ENCODE measurements around the gene CHST1.

CHST1 gene

DNA sequence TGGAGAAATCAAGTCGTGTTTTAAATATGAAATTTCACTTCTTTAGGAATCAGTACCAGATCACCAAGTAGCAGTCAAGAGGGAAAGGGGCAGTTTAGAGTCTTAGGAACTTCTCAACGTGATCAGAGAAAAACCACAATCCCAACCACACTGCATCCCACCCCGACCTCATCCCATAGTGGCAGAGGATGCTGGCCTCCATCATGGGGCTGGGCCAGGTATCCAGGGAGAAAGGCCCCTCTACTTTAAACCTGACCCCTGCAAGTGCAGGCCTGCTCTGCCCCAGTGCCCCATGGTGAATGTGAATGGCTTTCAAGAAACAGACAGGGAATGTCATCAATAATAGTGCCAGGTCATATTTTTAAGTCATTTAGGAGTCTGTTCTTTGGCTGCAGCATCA, 12.1 kb downstream of the CHST1 start:
- no peak for TF ChIP-seq SIN3A (IDR thresholded peaks at IDR 0.05; ENCODE audit: borderline replicate concordance, insufficient read depth, low read length)
- TF ChIP-seq, protein P1, sequence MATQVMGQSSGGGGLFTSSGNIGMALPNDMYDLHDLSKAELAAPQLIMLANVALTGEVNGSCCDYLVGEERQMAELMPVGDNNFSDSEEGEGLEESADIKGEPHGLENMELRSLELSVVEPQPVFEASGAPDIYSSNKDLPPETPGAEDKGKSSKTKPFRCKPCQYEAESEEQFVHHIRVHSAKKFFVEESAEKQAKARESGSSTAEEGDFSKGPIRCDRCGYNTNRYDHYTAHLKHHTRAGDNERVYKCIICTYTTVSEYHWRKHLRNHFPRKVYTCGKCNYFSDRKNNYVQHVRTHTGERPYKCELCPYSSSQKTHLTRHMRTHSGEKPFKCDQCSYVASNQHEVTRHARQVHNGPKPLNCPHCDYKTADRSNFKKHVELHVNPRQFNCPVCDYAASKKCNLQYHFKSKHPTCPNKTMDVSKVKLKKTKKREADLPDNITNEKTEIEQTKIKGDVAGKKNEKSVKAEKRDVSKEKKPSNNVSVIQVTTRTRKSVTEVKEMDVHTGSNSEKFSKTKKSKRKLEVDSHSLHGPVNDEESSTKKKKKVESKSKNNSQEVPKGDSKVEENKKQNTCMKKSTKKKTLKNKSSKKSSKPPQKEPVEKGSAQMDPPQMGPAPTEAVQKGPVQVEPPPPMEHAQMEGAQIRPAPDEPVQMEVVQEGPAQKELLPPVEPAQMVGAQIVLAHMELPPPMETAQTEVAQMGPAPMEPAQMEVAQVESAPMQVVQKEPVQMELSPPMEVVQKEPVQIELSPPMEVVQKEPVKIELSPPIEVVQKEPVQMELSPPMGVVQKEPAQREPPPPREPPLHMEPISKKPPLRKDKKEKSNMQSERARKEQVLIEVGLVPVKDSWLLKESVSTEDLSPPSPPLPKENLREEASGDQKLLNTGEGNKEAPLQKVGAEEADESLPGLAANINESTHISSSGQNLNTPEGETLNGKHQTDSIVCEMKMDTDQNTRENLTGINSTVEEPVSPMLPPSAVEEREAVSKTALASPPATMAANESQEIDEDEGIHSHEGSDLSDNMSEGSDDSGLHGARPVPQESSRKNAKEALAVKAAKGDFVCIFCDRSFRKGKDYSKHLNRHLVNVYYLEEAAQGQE (IDR thresholded peaks at IDR 0.05; ENCODE audit: insufficient read depth in 1 of 2, low read depth in 2 of 2, low read length in 2 of 2): no peak
- TF ChIP-seq TAF1 (IDR thresholded peaks at IDR 0.05; ENCODE audit: borderline replicate concordance, insufficient read depth, low read length): no peak
- TF ChIP-seq POLR2AphosphoS5 (IDR thresholded peaks at IDR 0.05; ENCODE audit: low read depth, low read length): no peak

DNA sequence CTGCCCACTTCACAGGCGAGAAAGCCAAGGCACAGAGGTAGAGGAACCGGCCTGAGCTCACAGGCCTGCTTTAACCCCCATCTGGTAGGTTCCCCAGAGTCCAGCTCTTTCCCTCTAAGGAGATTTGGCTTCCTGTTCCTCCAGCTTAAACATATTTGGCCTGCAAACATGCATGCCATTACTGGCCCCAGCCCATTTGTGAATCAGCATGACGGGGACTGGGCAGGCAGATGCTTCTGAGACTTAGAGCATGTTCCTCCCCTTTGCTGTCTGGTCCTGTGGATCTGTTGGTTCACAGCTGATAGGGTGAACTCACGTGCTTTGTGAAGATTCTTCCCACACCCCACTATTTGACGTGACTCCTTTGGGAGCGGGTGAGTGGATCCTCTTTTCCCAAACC, 12.6 kb downstream of the CHST1 start:
- TF ChIP-seq POLR2AphosphoS5 (IDR thresholded peaks at IDR 0.05; ENCODE audit: low read depth, low read length) (no peak), FOXP2 (optimal IDR thresholded peaks at IDR 0.05; ENCODE audit: borderline replicate concordance, extremely low read depth, extremely low read length, insufficient read depth) (no peak), TAF1 (IDR thresholded peaks at IDR 0.05; ENCODE audit: borderline replicate concordance, insufficient read depth, low read length) (no peak), SIN3A (IDR thresholded peaks at IDR 0.05; ENCODE audit: borderline replicate concordance, insufficient read depth, low read length) (no peak)
- TF ChIP-seq, protein P1 (IDR thresholded peaks at IDR 0.05; ENCODE audit: insufficient read depth in 1 of 2, low read depth in 2 of 2, low read length in 2 of 2): no peak

DNA sequence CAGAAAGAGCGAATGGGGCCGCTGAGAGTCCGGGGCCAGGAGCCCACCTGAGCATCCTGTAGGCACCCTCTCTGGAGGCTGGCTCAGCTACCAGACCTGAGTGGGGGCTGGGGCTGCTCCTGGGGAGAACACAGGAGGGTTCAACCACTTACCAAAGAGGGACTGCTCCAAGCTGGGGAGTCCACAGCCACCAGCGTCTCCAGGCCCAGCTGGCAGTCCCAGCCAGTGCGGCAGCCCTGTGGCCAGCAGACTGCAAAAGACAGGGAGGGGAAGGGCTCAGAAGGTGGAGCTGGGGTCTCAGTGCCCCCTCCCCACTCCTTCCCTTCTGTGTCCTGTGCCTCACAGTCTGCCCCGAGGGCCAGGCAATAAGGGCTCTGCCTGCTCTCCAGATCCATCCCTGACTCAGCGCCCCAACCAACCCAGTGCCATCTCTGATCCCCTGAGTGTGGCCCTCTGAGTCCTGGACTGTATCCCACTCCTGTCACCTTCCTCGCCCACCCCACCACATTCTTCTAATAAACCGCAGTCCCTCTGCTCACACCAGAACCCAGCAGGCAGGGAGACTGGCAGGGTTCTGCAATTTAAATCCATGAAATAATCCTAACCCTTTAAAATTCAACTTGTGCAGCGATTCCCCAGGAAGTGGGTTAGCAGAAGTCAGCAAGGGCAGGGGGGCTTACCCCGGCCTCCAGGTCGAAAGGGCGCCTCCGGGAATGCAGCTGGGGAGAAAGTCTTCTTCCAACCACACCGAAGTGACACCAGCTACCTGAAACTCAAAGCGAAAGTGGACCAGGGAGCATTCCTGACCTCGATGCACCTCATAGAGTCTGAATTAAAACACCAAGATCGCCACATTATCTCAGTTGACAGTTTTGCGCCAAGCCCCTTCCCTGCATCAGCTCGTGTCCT, 13.3 kb downstream of the CHST1 start:
- TF ChIP-seq FOXP2 (optimal IDR thresholded peaks at IDR 0.05; ENCODE audit: borderline replicate concordance, extremely low read depth, extremely low read length, insufficient read depth) (no peak), TAF1 (IDR thresholded peaks at IDR 0.05; ENCODE audit: borderline replicate concordance, insufficient read depth, low read length) (no peak), POLR2AphosphoS5 (IDR thresholded peaks at IDR 0.05; ENCODE audit: low read depth, low read length) (no peak), SIN3A (IDR thresholded peaks at IDR 0.05; ENCODE audit: borderline replicate concordance, insufficient read depth, low read length) (no peak)
- TF ChIP-seq, protein P1 (IDR thresholded peaks at IDR 0.05; ENCODE audit: insufficient read depth in 1 of 2, low read depth in 2 of 2, low read length in 2 of 2): no peak

DNA sequence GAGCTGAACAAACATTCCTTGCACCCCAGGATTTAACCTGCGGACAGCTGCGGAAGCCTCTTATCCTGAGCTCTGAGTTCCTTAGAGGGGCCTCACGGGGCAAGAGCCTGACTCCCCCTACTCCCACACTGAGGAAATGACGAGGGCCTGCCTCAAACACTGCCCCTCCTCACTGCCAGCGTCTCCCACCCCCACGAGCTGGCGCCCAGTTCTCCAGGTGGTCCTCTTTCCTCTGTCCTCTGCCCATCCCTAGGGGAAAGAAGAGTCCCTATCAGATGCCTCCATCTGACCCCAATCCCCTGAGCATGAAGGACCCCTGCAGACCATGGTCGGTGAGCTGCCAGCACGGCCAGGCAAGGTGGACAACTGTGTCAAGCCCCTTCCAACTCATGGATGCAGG, 14.3 kb downstream of the CHST1 start:
- TF ChIP-seq, protein P1 (IDR thresholded peaks at IDR 0.05; ENCODE audit: insufficient read depth in 1 of 2, low read depth in 2 of 2, low read length in 2 of 2): no peak

Data from PFSK-1 (cell line).